ENCODE data around the gene ADARB2. TPM values are rescaled to one million over a fixed set of nuclear protein-coding genes. Genes with fewer than 3 reads are reported as not detected.
"Not testable (repeated sequence)": the region's sequence is repeated elsewhere in the genome, so short reads cannot be mapped to it uniquely, and the experiment has no call there.

The ADARB2 gene
- total and polyA plus RNA-seq, 5 donors: 0.53 to 1.6 (median 0.59) TPM

GRCh38 chr10:1343176-1343575 lies 394.1 kb downstream of the ADARB2 start:
- H3K27ac ChIP-seq (ENCODE audit: low read length): no peak overlapping the region
- no peak overlapping the region for H3K4me3 ChIP-seq (ENCODE audit: low read length)
- no peaks in the 10 kb centered on the region for H3K4me1 ChIP-seq (ENCODE audit: control insufficient read depth, insufficient read depth, low read length)
- intact Hi-C loops (cut with DNase I): no loop called here
- 53% methylated on average over 5 of the region's 5 CpGs for WGBS
- DNase-seq: no peak
- no peaks in the 10 kb centered on the region for H3K9me3 ChIP-seq (ENCODE audit: control insufficient read depth, low read length)
- no peaks in the 10 kb centered on the region for H3K27me3 ChIP-seq (ENCODE audit: control insufficient read depth, insufficient read depth)
- ATAC-seq: no peak

- H3K27me3 ChIP-seq (ENCODE audit: control insufficient read depth, insufficient read depth); ATAC-seq; intact Hi-C loops (cut with DNase I); H3K27ac ChIP-seq (ENCODE audit: low read length); H3K4me3 ChIP-seq (ENCODE audit: low read length); DNase-seq; H3K4me1 ChIP-seq (ENCODE audit: control insufficient read depth, insufficient read depth, low read length); H3K9me3 ChIP-seq (ENCODE audit: control insufficient read depth, low read length): not testable (repeated sequence)
- 97% methylated on average over 14 of the region's 14 CpGs for WGBS
Observed at GRCh38 chr10:1341052-1341451, 396.3 kb downstream of the ADARB2 start.

GRCh38 chr10:1339396-1339795 lies 397.9 kb downstream of the ADARB2 start:
- Histone ChIP-seq H3K4me3 (ENCODE audit: low read length) (no peak overlapping the region), H3K9me3 (ENCODE audit: control insufficient read depth, low read length) (no peaks in the 10 kb centered on the region), H3K27ac (ENCODE audit: low read length) (no peak overlapping the region), H3K27me3 (ENCODE audit: control insufficient read depth, insufficient read depth) (no peaks in the 10 kb centered on the region), H3K4me1 (ENCODE audit: control insufficient read depth, insufficient read depth, low read length) (no peaks in the 10 kb centered on the region)
- intact Hi-C loops (cut with DNase I): no loop called here
- 59% methylated on average over 6 of the region's 6 CpGs for WGBS
- ATAC-seq (no peak), DNase-seq (no peak)

GRCh38 chr10:1335642-1336041 lies 401.7 kb downstream of the ADARB2 start:
- no peak for DNase-seq
- H3K27ac ChIP-seq (ENCODE audit: low read length): no peak overlapping the region
- no peak for ATAC-seq
- H3K9me3 ChIP-seq (ENCODE audit: control insufficient read depth, low read length): no peaks in the 10 kb centered on the region
- 39% methylated on average over 4 of the region's 4 CpGs for WGBS
- no peaks in the 10 kb centered on the region for H3K27me3 ChIP-seq (ENCODE audit: control insufficient read depth, insufficient read depth)
- H3K4me3 ChIP-seq (ENCODE audit: low read length): no peak overlapping the region
- intact Hi-C loops (cut with DNase I): no loop called here
- H3K4me1 ChIP-seq (ENCODE audit: control insufficient read depth, insufficient read depth, low read length): no peaks in the 10 kb centered on the region

GRCh38 chr10:1333981-1334380 lies 403.3 kb downstream of the ADARB2 start:
- intact Hi-C loops (cut with DNase I): no loop called here
- WGBS: 91% methylated on average over 15 of the region's 15 CpGs
- H3K27ac ChIP-seq (ENCODE audit: low read length): no peak overlapping the region

GRCh38 chr10:1331560-1331959 lies 405.8 kb downstream of the ADARB2 start:
- WGBS: 93% methylated on average over 1 of the region's 1 CpG
- Histone ChIP-seq H3K4me1 (ENCODE audit: control insufficient read depth, insufficient read depth, low read length) (no peaks in the 10 kb centered on the region), H3K9me3 (ENCODE audit: control insufficient read depth, low read length) (no peaks in the 10 kb centered on the region), H3K4me3 (ENCODE audit: low read length) (no peak overlapping the region), H3K27ac (ENCODE audit: low read length) (no peak overlapping the region), H3K27me3 (ENCODE audit: control insufficient read depth, insufficient read depth) (no peaks in the 10 kb centered on the region)
- intact Hi-C loops (cut with DNase I): no loop called here
- DNase-seq (no peak), ATAC-seq (no peak)

More at GRCh38 chr10:1333981-1334380, 403.3 kb downstream of the ADARB2 start:
- DNase-seq: no peak
- Histone ChIP-seq H3K9me3 (ENCODE audit: control insufficient read depth, low read length) (no peaks in the 10 kb centered on the region), H3K4me3 (ENCODE audit: low read length) (no peak overlapping the region), H3K4me1 (ENCODE audit: control insufficient read depth, insufficient read depth, low read length) (no peaks in the 10 kb centered on the region), H3K27me3 (ENCODE audit: control insufficient read depth, insufficient read depth) (no peaks in the 10 kb centered on the region)
- no peak for ATAC-seq

- intact Hi-C loops (cut with DNase I): no loop called here
- Histone ChIP-seq H3K9me3 (ENCODE audit: control insufficient read depth, low read length) (no peaks in the 10 kb centered on the region), H3K27me3 (ENCODE audit: control insufficient read depth, insufficient read depth) (no peaks in the 10 kb centered on the region), H3K4me3 (ENCODE audit: low read length) (no peak overlapping the region), H3K4me1 (ENCODE audit: control insufficient read depth, insufficient read depth, low read length) (no peaks in the 10 kb centered on the region), H3K27ac (ENCODE audit: low read length) (no peak overlapping the region)
- no peak for DNase-seq
- WGBS: 83% methylated on average over 9 of the region's 9 CpGs
- no peak for ATAC-seq
Observed at GRCh38 chr10:1329622-1330021, 407.7 kb downstream of the ADARB2 start.

- no peak for ATAC-seq
- intact Hi-C loops (cut with DNase I): no loop called here
- 60% methylated on average over 5 of the region's 5 CpGs for WGBS
Observed at GRCh38 chr10:1328981-1329614, 408.2 kb downstream of the ADARB2 start.

GRCh38 chr10:1328161-1328823 lies 409.0 kb downstream of the ADARB2 start:
- no peaks in the 10 kb centered on the region for H3K27me3 ChIP-seq (ENCODE audit: control insufficient read depth, insufficient read depth)
- intact Hi-C loops (cut with DNase I): no loop called here
- ATAC-seq: no peak

More at GRCh38 chr10:1328981-1329614, 408.2 kb downstream of the ADARB2 start:
- Histone ChIP-seq H3K27ac (ENCODE audit: low read length) (no peak overlapping the region), H3K4me3 (ENCODE audit: low read length) (no peak overlapping the region), H3K27me3 (ENCODE audit: control insufficient read depth, insufficient read depth) (no peaks in the 10 kb centered on the region), H3K9me3 (ENCODE audit: control insufficient read depth, low read length) (no peaks in the 10 kb centered on the region), H3K4me1 (ENCODE audit: control insufficient read depth, insufficient read depth, low read length) (no peaks in the 10 kb centered on the region)
- no peak for DNase-seq

GRCh38 chr10:1327759-1328158 lies 409.6 kb downstream of the ADARB2 start:
- DNase-seq: no peak
- ATAC-seq: no peak
- no peak overlapping the region for H3K27ac ChIP-seq (ENCODE audit: low read length)
- no peaks in the 10 kb centered on the region for H3K27me3 ChIP-seq (ENCODE audit: control insufficient read depth, insufficient read depth)
- H3K9me3 ChIP-seq (ENCODE audit: control insufficient read depth, low read length): no peaks in the 10 kb centered on the region
- H3K4me1 ChIP-seq (ENCODE audit: control insufficient read depth, insufficient read depth, low read length): no peaks in the 10 kb centered on the region
- no peak overlapping the region for H3K4me3 ChIP-seq (ENCODE audit: low read length)
- intact Hi-C loops (cut with DNase I): no loop called here
- WGBS: 81% methylated on average over 15 of the region's 15 CpGs

More at GRCh38 chr10:1328161-1328823, 409.0 kb downstream of the ADARB2 start:
- Histone ChIP-seq H3K4me1 (ENCODE audit: control insufficient read depth, insufficient read depth, low read length) (no peaks in the 10 kb centered on the region), H3K4me3 (ENCODE audit: low read length) (no peak overlapping the region), H3K9me3 (ENCODE audit: control insufficient read depth, low read length) (no peaks in the 10 kb centered on the region), H3K27ac (ENCODE audit: low read length) (no peak overlapping the region)
- DNase-seq: no peak
- WGBS: 72% methylated on average over 15 of the region's 15 CpGs

GRCh38 chr10:1326514-1326913 lies 410.8 kb downstream of the ADARB2 start:
- ATAC-seq; H3K4me1 ChIP-seq (ENCODE audit: control insufficient read depth, insufficient read depth, low read length); intact Hi-C loops (cut with DNase I); H3K4me3 ChIP-seq (ENCODE audit: low read length); H3K9me3 ChIP-seq (ENCODE audit: control insufficient read depth, low read length); H3K27me3 ChIP-seq (ENCODE audit: control insufficient read depth, insufficient read depth); H3K27ac ChIP-seq (ENCODE audit: low read length); DNase-seq: not testable (repeated sequence)
- 87% methylated on average over 20 of the region's 20 CpGs for WGBS
